WTC11 (cell line): ENCODE measurements around the gene GNPDA1. TPM values are rescaled to one million over a fixed set of nuclear protein-coding genes. Genes with fewer than 3 reads are reported as not detected.

ENCODE experiments used
- ATF1 ChIP-seq: sonication (generic); formaldehyde crosslinking; IDR thresholded peaks from 2 replicates; pipeline ENCODE4 v1.8.1; 2023; ENCODE audit warnings: mild to moderate bottlenecking, moderate library complexity, missing genetic modification reagents
- IRF2 ChIP-seq: sonication (generic); formaldehyde crosslinking; IDR thresholded peaks from 2 replicates; pipeline ENCODE4 v1.8.0; 2022; ENCODE audit warnings: low read depth, missing genetic modification reagents, borderline replicate concordance
- JAZF1 ChIP-seq: fragments of 250-450 bp; sonication (Bioruptor Pico); IDR thresholded peaks from 2 replicates; pipeline ENCODE4 v1.9.0; 2021; ENCODE audit warnings: moderate library complexity, mild to moderate bottlenecking, inconsistent platforms
- JUN ChIP-seq: sonication (generic); formaldehyde crosslinking; IDR thresholded peaks from 2 replicates; pipeline ENCODE4 v1.8.0; 2023; ENCODE audit warnings: mild to moderate bottlenecking, missing genetic modification reagents
- KAT7 ChIP-seq: sonication (generic); formaldehyde crosslinking; IDR thresholded peaks from 2 replicates; pipeline ENCODE4 v1.8.1; 2023; ENCODE audit warnings: missing genetic modification reagents, mild to moderate bottlenecking, borderline replicate concordance
- SMAD3 ChIP-seq: sonication (generic); formaldehyde crosslinking; IDR thresholded peaks from 2 replicates; pipeline ENCODE4 v1.8.0; 2022; ENCODE audit warnings: missing genetic modification reagents, mild to moderate bottlenecking, borderline replicate concordance
- SMAD4 ChIP-seq: sonication (generic); formaldehyde crosslinking; IDR thresholded peaks from 2 replicates; pipeline ENCODE4 v1.8.0; 2022; ENCODE audit warnings: mild to moderate bottlenecking, missing genetic modification reagents
- SOX15 ChIP-seq: fragments of 250-450 bp; sonication (Bioruptor Pico); IDR thresholded peaks from 2 replicates; pipeline ENCODE4 v1.9.0; 2021; ENCODE audit warnings: mild to moderate bottlenecking
- SP1 ChIP-seq: sonication (generic); formaldehyde crosslinking; conservative IDR thresholded peaks from 2 replicates; pipeline ENCODE4 v1.8.1; 2022; ENCODE audit warnings: missing genetic modification reagents
- TCF7 ChIP-seq: sonication (generic); formaldehyde crosslinking; IDR thresholded peaks from 2 replicates; pipeline ENCODE4 v1.8.0; 2022; ENCODE audit warnings: mild to moderate bottlenecking, low read depth, missing genetic modification reagents, moderate library complexity
- TEAD1 ChIP-seq: sonication (generic); formaldehyde crosslinking; IDR thresholded peaks from 2 replicates; pipeline ENCODE4 v1.8.0; 2022; ENCODE audit warnings: mild to moderate bottlenecking, missing genetic modification reagents
- ZNF219 ChIP-seq: sonication (generic); formaldehyde crosslinking; IDR thresholded peaks from 2 replicates; pipeline ENCODE4 v1.8.0; 2023; ENCODE audit warnings: missing genetic modification reagents, mild to moderate bottlenecking, borderline replicate concordance
- ZNF263 ChIP-seq: sonication (generic); formaldehyde crosslinking; IDR thresholded peaks from 2 replicates; pipeline ENCODE4 v1.8.1; 2022; ENCODE audit warnings: low read depth, mild to moderate bottlenecking, moderate library complexity, missing genetic modification reagents
- ZNF423 ChIP-seq: fragments of 250-450 bp; sonication (Bioruptor Pico); IDR thresholded peaks from 2 replicates; pipeline ENCODE4 v2.1.2; 2022; ENCODE audit warnings: mild to moderate bottlenecking, moderate library complexity
- ZNF671 ChIP-seq: fragments of 250-450 bp; sonication (Bioruptor Pico); IDR thresholded peaks from 2 replicates; pipeline ENCODE4 v1.8.0; 2021; ENCODE audit warnings: mild to moderate bottlenecking
- total RNA-seq: library from RNA; stranded (reverse); gene quantifications from 3 replicates; pipeline ENCODE4 v1.2.3, GENCODE V29; 2021
- TF ChIP-seq, protein P1 (sequence below): fragments of 250-450 bp; sonication (Bioruptor Pico); IDR thresholded peaks from 2 replicates; pipeline ENCODE4 v1.9.0; 2021; ENCODE audit warnings: mild to moderate bottlenecking, borderline replicate concordance
- TF ChIP-seq, protein P2 (sequence below): sonication (generic); formaldehyde crosslinking; IDR thresholded peaks from 2 replicates; pipeline ENCODE4 v1.8.0; 2023; ENCODE audit warnings: missing genetic modification reagents
- TF ChIP-seq, protein P3 (sequence below): sonication (generic); formaldehyde crosslinking; IDR thresholded peaks from 2 replicates; pipeline ENCODE4 v1.8.0; 2022; ENCODE audit warnings: mild to moderate bottlenecking, missing genetic modification reagents
- TF ChIP-seq, protein P4 (sequence below): fragments of 200-600 bp; IDR thresholded peaks from 2 replicates; pipeline ENCODE4 v1.8.0; 2022; ENCODE audit warnings: antibody characterized with exemption
- TF ChIP-seq, protein P5 (sequence below): sonication (generic); formaldehyde crosslinking; IDR thresholded peaks from 2 replicates; pipeline ENCODE4 v1.8.0; 2023; ENCODE audit warnings: mild to moderate bottlenecking, missing genetic modification reagents
- TF ChIP-seq, protein P6 (sequence below): sonication (generic); formaldehyde crosslinking; IDR thresholded peaks from 2 replicates; pipeline ENCODE4 v1.8.0; 2022; ENCODE audit warnings: mild to moderate bottlenecking, missing genetic modification reagents
- TF ChIP-seq, protein P7 (sequence below): sonication (generic); formaldehyde crosslinking; conservative IDR thresholded peaks from 2 replicates; pipeline ENCODE4 v1.8.1; 2023; ENCODE audit warnings: mild to moderate bottlenecking, low read depth, missing genetic modification reagents, moderate library complexity
- TF ChIP-seq, protein P8 (sequence below): fragments of 250-450 bp; sonication (Bioruptor Pico); IDR thresholded peaks from 2 replicates; pipeline ENCODE4 v1.9.0; 2021; ENCODE audit warnings: mild to moderate bottlenecking

The GNPDA1 gene
- total RNA-seq, 1 experiment from 2014 or later: 54.8 TPM

DNA sequence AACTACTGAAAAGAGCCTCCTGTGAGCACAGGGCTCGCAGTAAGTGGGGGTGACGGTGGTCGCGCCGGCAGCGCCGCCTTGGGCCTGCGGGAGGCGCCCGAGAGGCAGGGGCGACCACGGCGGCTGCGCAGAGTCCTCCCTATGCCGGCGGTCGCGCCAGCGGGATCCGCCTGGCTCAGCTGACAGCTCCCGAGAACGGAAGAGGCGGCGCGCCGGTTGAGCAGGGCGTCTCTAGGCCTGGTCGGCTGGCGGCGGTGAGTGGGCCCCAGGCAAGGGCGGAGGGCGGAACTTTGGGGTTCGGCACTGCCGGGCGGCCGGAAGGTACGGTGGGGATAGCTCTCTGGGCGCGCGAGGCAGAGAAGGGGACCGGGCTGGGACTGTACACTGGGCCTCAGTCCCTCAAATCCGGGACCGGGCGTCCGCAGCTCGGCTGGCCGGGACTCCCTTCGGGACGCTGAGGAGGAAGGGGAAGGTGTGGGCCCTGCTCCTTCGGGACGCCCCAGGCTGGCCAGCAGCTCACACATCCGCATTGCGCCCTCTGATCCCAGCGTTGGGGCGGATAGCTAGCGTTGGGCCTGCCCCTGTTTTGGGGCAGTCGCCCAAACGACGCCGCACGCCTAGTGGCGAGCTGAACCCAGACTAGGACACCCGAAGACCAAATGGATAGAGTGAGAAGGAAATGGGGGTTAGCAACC lies 43.8 kb downstream of the GNPDA1 start, which contains the start of gene RNF14 (continued):
- TF ChIP-seq, protein P1, sequence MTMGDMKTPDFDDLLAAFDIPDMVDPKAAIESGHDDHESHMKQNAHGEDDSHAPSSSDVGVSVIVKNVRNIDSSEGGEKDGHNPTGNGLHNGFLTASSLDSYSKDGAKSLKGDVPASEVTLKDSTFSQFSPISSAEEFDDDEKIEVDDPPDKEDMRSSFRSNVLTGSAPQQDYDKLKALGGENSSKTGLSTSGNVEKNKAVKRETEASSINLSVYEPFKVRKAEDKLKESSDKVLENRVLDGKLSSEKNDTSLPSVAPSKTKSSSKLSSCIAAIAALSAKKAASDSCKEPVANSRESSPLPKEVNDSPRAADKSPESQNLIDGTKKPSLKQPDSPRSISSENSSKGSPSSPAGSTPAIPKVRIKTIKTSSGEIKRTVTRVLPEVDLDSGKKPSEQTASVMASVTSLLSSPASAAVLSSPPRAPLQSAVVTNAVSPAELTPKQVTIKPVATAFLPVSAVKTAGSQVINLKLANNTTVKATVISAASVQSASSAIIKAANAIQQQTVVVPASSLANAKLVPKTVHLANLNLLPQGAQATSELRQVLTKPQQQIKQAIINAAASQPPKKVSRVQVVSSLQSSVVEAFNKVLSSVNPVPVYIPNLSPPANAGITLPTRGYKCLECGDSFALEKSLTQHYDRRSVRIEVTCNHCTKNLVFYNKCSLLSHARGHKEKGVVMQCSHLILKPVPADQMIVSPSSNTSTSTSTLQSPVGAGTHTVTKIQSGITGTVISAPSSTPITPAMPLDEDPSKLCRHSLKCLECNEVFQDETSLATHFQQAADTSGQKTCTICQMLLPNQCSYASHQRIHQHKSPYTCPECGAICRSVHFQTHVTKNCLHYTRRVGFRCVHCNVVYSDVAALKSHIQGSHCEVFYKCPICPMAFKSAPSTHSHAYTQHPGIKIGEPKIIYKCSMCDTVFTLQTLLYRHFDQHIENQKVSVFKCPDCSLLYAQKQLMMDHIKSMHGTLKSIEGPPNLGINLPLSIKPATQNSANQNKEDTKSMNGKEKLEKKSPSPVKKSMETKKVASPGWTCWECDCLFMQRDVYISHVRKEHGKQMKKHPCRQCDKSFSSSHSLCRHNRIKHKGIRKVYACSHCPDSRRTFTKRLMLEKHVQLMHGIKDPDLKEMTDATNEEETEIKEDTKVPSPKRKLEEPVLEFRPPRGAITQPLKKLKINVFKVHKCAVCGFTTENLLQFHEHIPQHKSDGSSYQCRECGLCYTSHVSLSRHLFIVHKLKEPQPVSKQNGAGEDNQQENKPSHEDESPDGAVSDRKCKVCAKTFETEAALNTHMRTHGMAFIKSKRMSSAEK (CRISPR knock-in tag): no peak
- TF ChIP-seq JAZF1 (CRISPR knock-in tag): no peak
- TF ChIP-seq SMAD4: no peak
- TF ChIP-seq TEAD1 (CRISPR knock-in tag): no peak
- TF ChIP-seq, protein P2, sequence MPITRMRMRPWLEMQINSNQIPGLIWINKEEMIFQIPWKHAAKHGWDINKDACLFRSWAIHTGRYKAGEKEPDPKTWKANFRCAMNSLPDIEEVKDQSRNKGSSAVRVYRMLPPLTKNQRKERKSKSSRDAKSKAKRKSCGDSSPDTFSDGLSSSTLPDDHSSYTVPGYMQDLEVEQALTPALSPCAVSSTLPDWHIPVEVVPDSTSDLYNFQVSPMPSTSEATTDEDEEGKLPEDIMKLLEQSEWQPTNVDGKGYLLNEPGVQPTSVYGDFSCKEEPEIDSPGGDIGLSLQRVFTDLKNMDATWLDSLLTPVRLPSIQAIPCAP (CRISPR knock-in tag): no peak
- TF ChIP-seq ZNF263 (CRISPR knock-in tag): peak; percentile 88; the same call in 1 of the 2 replicates
- TF ChIP-seq ZNF423: no peak
- TF ChIP-seq SP1 (CRISPR knock-in tag): peak; percentile 73
- TF ChIP-seq ZNF671 (CRISPR knock-in tag): no peak
- no peak for TF ChIP-seq TCF7
- TF ChIP-seq, protein P3, sequence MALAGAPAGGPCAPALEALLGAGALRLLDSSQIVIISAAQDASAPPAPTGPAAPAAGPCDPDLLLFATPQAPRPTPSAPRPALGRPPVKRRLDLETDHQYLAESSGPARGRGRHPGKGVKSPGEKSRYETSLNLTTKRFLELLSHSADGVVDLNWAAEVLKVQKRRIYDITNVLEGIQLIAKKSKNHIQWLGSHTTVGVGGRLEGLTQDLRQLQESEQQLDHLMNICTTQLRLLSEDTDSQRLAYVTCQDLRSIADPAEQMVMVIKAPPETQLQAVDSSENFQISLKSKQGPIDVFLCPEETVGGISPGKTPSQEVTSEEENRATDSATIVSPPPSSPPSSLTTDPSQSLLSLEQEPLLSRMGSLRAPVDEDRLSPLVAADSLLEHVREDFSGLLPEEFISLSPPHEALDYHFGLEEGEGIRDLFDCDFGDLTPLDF (CRISPR knock-in tag): no peak
- TF ChIP-seq, protein P4, sequence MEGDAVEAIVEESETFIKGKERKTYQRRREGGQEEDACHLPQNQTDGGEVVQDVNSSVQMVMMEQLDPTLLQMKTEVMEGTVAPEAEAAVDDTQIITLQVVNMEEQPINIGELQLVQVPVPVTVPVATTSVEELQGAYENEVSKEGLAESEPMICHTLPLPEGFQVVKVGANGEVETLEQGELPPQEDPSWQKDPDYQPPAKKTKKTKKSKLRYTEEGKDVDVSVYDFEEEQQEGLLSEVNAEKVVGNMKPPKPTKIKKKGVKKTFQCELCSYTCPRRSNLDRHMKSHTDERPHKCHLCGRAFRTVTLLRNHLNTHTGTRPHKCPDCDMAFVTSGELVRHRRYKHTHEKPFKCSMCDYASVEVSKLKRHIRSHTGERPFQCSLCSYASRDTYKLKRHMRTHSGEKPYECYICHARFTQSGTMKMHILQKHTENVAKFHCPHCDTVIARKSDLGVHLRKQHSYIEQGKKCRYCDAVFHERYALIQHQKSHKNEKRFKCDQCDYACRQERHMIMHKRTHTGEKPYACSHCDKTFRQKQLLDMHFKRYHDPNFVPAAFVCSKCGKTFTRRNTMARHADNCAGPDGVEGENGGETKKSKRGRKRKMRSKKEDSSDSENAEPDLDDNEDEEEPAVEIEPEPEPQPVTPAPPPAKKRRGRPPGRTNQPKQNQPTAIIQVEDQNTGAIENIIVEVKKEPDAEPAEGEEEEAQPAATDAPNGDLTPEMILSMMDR: peak; percentile 98
- TF ChIP-seq, protein P5, sequence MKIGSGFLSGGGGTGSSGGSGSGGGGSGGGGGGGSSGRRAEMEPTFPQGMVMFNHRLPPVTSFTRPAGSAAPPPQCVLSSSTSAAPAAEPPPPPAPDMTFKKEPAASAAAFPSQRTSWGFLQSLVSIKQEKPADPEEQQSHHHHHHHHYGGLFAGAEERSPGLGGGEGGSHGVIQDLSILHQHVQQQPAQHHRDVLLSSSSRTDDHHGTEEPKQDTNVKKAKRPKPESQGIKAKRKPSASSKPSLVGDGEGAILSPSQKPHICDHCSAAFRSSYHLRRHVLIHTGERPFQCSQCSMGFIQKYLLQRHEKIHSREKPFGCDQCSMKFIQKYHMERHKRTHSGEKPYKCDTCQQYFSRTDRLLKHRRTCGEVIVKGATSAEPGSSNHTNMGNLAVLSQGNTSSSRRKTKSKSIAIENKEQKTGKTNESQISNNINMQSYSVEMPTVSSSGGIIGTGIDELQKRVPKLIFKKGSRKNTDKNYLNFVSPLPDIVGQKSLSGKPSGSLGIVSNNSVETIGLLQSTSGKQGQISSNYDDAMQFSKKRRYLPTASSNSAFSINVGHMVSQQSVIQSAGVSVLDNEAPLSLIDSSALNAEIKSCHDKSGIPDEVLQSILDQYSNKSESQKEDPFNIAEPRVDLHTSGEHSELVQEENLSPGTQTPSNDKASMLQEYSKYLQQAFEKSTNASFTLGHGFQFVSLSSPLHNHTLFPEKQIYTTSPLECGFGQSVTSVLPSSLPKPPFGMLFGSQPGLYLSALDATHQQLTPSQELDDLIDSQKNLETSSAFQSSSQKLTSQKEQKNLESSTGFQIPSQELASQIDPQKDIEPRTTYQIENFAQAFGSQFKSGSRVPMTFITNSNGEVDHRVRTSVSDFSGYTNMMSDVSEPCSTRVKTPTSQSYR (CRISPR knock-in tag): 0 out of 2 replicates have a peak, but pooled peaks have one; percentile 39
- no peak for TF ChIP-seq SOX15 (CRISPR knock-in tag)
- TF ChIP-seq, protein P6, sequence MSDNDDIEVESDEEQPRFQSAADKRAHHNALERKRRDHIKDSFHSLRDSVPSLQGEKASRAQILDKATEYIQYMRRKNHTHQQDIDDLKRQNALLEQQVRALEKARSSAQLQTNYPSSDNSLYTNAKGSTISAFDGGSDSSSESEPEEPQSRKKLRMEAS (CRISPR knock-in tag): peak; percentile 67; the same call in 1 of the 2 replicates
- TF ChIP-seq, protein P7, sequence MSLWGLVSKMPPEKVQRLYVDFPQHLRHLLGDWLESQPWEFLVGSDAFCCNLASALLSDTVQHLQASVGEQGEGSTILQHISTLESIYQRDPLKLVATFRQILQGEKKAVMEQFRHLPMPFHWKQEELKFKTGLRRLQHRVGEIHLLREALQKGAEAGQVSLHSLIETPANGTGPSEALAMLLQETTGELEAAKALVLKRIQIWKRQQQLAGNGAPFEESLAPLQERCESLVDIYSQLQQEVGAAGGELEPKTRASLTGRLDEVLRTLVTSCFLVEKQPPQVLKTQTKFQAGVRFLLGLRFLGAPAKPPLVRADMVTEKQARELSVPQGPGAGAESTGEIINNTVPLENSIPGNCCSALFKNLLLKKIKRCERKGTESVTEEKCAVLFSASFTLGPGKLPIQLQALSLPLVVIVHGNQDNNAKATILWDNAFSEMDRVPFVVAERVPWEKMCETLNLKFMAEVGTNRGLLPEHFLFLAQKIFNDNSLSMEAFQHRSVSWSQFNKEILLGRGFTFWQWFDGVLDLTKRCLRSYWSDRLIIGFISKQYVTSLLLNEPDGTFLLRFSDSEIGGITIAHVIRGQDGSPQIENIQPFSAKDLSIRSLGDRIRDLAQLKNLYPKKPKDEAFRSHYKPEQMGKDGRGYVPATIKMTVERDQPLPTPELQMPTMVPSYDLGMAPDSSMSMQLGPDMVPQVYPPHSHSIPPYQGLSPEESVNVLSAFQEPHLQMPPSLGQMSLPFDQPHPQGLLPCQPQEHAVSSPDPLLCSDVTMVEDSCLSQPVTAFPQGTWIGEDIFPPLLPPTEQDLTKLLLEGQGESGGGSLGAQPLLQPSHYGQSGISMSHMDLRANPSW (CRISPR knock-in tag): no peak
- TF ChIP-seq KAT7 (CRISPR knock-in tag): 0 out of 2 replicates have a peak, but pooled peaks have one; percentile 63
- TF ChIP-seq ZNF219 (CRISPR knock-in tag): no peak
- TF ChIP-seq, protein P8, sequence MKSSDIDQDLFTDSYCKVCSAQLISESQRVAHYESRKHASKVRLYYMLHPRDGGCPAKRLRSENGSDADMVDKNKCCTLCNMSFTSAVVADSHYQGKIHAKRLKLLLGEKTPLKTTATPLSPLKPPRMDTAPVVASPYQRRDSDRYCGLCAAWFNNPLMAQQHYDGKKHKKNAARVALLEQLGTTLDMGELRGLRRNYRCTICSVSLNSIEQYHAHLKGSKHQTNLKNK (CRISPR knock-in tag): no peak
- no peak for TF ChIP-seq SMAD3 (CRISPR knock-in tag)
- TF ChIP-seq JUN (CRISPR knock-in tag): no peak
- TF ChIP-seq ATF1: no peak
- no peak for TF ChIP-seq IRF2 (CRISPR knock-in tag)
